Effector memory CD4-positive, alpha-beta T cell (primary cell): ENCODE data around the gene TSSC4.

Experiments used
- DNase-seq, 3 donors: peaks; one replicate each; pipeline ENCODE4 v3.0.0-alpha.2; 2020
- H3K27ac ChIP-seq: 2 replicates; pipeline ENCODE4 v1.7.0; 2013; ENCODE audit warnings: mild to moderate bottlenecking, low read length, moderate library complexity; ENCODE audit not compliant: insufficient read depth, poor library complexity, severe bottlenecking
- H3K27me3 ChIP-seq: replicated peaks from 2 replicates; pipeline ENCODE4 v1.7.0; 2013; ENCODE audit warnings: mild to moderate bottlenecking, low read length; ENCODE audit not compliant: insufficient read depth, control insufficient read depth, poor library complexity, severe bottlenecking
- H3K36me3 ChIP-seq: 2 replicates; pipeline ENCODE4 v1.7.0; 2013; ENCODE audit warnings: mild to moderate bottlenecking, low read length, moderate library complexity; ENCODE audit not compliant: control insufficient read depth, insufficient read depth
- H3K4me1 ChIP-seq: 2 replicates; pipeline ENCODE4 v1.7.0; 2013; ENCODE audit warnings: low read length, mild to moderate bottlenecking; ENCODE audit not compliant: control insufficient read depth, insufficient read depth, poor library complexity, severe bottlenecking
- H3K4me3 ChIP-seq: 2 replicates; pipeline ENCODE4 v1.7.0; 2013; ENCODE audit warnings: low read length, low read depth, mild to moderate bottlenecking; ENCODE audit not compliant: insufficient read depth, poor library complexity, severe bottlenecking
- H3K9me3 ChIP-seq: 2 replicates; pipeline ENCODE4 v1.7.0; 2013; ENCODE audit warnings: mild to moderate bottlenecking, low read length, moderate library complexity; ENCODE audit not compliant: control insufficient read depth

Gene TSSC4

DNA sequence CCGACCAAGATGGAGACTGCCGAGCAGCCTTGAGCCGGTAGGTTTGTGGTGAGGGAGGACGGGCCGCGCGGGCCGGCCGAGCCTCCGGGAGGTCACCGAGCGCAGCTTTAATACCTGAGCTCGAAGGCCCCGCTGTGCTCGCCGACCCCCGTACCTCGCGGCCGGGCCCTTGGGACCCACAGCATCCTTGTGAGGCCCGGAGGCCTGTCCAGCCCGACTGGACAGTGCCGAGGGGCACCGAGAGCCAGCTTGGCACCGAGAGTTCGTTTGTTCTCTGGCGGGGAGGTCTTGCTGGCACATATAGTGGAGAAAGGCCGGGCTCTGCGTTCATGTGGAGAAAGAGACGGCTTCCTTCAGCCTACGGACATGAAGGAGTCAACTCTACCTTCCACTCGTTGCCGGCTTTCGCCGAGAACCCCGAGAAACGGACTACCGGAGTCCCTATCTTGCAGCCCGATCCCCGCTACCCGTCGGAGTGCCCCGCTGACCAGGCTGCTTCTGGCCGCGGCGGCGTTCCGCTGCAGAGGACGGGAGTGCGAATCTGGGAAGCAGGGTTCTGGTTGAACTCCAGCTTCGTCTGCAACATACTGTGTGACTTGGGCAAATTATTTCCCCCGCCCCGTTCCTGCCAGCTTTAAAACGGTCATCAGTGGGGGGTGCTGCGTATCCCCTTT, 349 bp downstream of the TSSC4 start:
- peaks cover 29% of the 10 kb centered on the region for H3K36me3 ChIP-seq
- peak overlapping the region; percentile 86 for H3K27ac ChIP-seq
- no peaks in the 10 kb centered on the region for H3K9me3 ChIP-seq
- no peaks in the 10 kb centered on the region for H3K27me3 ChIP-seq
- no peak for DNase-seq
- peaks cover 22% of the 10 kb centered on the region for H3K4me1 ChIP-seq
- H3K4me3 ChIP-seq: peak overlapping the region; percentile 91

DNA sequence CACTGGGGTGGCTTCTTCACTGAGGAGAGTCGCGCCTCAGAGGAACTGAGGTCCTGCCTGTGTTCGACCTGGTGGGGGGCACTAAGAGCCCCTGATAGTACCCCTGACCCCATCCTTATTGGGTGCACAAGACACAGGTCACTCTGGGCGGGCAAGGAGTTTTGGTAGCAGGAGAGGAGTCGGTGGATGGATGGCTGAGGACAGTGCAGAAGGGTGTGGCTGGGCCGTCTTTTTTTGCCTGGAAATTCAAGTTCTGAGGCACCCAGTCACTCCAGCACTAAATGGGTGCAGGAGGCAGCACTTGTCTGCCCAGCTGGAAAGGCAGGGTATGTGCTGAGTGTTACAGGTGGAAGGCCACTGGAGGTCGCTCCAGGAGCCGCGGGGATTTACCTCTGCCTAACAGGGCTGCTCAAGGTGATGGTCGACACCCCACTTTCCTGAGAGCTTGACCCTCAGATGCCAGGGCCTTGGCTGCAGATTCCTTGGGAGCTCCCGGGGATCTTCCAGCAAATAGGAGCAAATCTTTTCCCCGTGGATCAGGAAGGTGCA, 960 bp downstream of the TSSC4 start:
- no peak for DNase-seq
- H3K27ac ChIP-seq: peak overlapping the region; percentile 86
- H3K9me3 ChIP-seq: no peaks in the 10 kb centered on the region
- peak overlapping the region; percentile 91 for H3K4me3 ChIP-seq
- H3K36me3 ChIP-seq: peaks cover 25% of the 10 kb centered on the region
- peaks cover 22% of the 10 kb centered on the region for H3K4me1 ChIP-seq
- no peaks in the 10 kb centered on the region for H3K27me3 ChIP-seq

GRCh38 chr11:2402106-2402505, 1.6 kb downstream of the TSSC4 start:
- DNase-seq: no peak
- Histone ChIP-seq H3K9me3 (no peaks in the 10 kb centered on the region), H3K36me3 (peaks cover 25% of the 10 kb centered on the region), H3K27ac (no peak overlapping the region), H3K27me3 (no peaks in the 10 kb centered on the region), H3K4me1 (peaks cover 22% of the 10 kb centered on the region), H3K4me3 (no peak overlapping the region)

- DNase-seq: no peak
- H3K4me1 ChIP-seq: peaks cover 22% of the 10 kb centered on the region
- H3K4me3 ChIP-seq: no peak overlapping the region
- peaks cover 25% of the 10 kb centered on the region for H3K36me3 ChIP-seq
- no peak overlapping the region for H3K27ac ChIP-seq
- no peaks in the 10 kb centered on the region for H3K27me3 ChIP-seq
- no peaks in the 10 kb centered on the region for H3K9me3 ChIP-seq
These were observed 2.5 kb downstream of the TSSC4 start for GRCh38 chr11:2402890-2403645.

DNA sequence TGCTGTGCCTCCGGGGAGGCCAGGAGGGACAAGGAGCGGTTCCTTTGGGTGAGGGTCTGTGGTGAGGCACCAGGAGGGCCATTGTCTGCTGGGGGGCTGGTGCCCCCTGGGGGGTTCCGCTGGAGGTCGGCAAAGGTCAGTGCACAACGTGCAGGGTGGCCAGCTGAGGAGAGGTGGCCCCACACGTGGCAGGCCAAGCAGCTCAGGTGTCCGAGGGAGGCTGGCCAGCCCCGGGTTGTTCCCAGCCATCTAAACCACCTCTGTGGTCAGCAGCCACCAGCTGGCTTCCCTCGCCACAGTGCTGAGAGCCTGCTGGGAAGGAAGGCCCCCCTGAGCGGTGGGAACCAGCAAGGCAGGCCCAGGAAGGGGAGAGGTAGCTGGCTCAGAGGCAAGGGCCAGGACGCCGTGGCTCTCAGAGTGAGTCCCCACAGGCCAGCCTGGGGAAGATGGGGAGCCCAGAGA, 4.2 kb downstream of the TSSC4 start:
- Histone ChIP-seq H3K4me1 (peaks cover 17% of the 10 kb centered on the region), H3K27me3 (no peaks in the 10 kb centered on the region), H3K4me3 (no peak overlapping the region), H3K27ac (no peak overlapping the region), H3K9me3 (no peaks in the 10 kb centered on the region), H3K36me3 (peaks cover 25% of the 10 kb centered on the region)
- DNase-seq: no peak

DNA sequence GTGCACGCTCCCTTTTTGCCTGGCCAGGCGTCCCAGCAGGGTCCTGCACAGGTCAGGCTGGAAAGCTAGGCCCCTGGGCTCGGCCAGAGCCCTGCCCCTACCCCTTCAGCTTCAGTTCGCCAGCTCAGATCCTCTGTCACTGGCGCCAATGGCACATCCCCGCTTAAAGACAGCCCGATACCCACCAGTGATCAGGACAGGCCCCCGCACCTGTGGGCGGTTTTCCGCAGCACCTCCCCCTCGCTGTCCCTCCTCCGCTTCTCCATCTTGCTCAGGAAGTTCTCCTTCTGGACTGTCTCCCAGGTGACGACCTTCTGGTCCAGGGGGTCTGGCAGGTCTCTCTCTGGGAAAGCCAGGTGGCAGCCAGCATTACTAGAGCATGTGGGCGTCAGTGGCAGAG, 5.9 kb downstream of the TSSC4 start:
- H3K4me3 ChIP-seq: no peak overlapping the region
- peaks cover 9% of the 10 kb centered on the region for H3K4me1 ChIP-seq

DNA sequence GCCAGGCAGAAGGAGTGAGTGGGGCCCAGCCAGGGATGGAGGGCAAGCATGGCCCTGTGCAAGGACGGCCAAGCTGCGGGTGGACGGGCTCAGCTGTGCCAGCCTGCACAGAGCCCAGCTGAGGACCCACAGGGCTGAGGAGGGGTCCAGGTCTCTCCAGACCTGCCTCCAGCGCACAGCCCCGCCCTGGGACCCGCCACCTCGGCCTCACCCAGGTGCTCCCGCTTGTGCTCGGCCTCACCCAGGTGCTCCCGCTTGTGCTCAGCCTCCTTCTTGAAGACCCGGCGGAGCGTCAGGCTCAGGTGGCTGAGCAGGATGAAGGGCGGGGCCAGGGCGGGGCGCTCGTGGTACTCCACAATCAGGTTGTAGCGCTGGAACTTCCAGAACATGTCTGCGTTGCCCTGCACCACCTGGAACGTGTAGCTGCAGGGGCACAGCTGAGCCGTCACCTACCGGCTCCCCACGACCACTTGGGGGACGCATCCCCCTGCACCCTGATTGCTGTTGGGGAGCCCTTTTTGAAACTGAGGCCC, 6.4 kb downstream of the TSSC4 start:
- Histone ChIP-seq H3K36me3 (peaks cover 24% of the 10 kb centered on the region), H3K4me1 (peaks cover 5% of the 10 kb centered on the region), H3K4me3 (no peak overlapping the region), H3K27me3 (no peaks in the 10 kb centered on the region), H3K27ac (no peak overlapping the region), H3K9me3 (no peaks in the 10 kb centered on the region)
- no peak for DNase-seq

More for the DNA sequence above, 5.9 kb downstream of the TSSC4 start:
- DNase-seq: no peak
- H3K36me3 ChIP-seq: peaks cover 25% of the 10 kb centered on the region
- H3K27me3 ChIP-seq: no peaks in the 10 kb centered on the region
- no peak overlapping the region for H3K27ac ChIP-seq
- no peaks in the 10 kb centered on the region for H3K9me3 ChIP-seq

GRCh38 chr11:2408671-2409070, 8.1 kb downstream of the TSSC4 start:
- no peaks in the 10 kb centered on the region for H3K4me1 ChIP-seq
- H3K36me3 ChIP-seq: peaks cover 8% of the 10 kb centered on the region
- no peaks in the 10 kb centered on the region for H3K9me3 ChIP-seq
- no peak for DNase-seq
- H3K27me3 ChIP-seq: no peaks in the 10 kb centered on the region
- no peak overlapping the region for H3K4me3 ChIP-seq
- no peak overlapping the region for H3K27ac ChIP-seq

DNA sequence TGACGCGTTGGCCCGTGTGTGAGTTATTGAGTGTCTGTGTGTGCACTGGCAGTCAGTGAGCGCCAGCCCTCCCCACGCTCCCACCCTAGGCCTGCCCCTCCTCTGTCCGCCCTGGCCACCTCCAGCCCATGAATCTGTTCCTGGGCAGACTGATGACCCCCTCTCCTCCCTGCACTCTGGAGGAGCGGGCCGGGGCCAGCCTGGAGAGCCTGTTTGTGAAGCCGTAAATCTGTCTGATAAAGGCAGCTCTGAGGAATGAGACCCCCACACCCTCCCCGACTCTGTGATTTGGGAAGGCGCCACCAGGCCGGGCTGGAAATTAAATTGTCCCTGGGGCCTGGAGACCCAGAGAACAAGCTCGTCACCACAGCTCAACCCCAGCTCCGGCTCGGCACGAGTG, 8.6 kb downstream of the TSSC4 start:
- no peak for DNase-seq
- H3K9me3 ChIP-seq: no peaks in the 10 kb centered on the region
- peaks cover 3% of the 10 kb centered on the region for H3K36me3 ChIP-seq
- no peak overlapping the region for H3K4me3 ChIP-seq
- no peaks in the 10 kb centered on the region for H3K27me3 ChIP-seq
- H3K4me1 ChIP-seq: no peaks in the 10 kb centered on the region
- H3K27ac ChIP-seq: no peak overlapping the region
